NCI-H1092 (cell line): ENCODE measurements around the gene AFTPH.

Experiments
- DNase-seq: peaks from one replicate; lab custom pipeline; 2025; lab: John Stamatoyannopoulos, UW

Gene AFTPH

DNA sequence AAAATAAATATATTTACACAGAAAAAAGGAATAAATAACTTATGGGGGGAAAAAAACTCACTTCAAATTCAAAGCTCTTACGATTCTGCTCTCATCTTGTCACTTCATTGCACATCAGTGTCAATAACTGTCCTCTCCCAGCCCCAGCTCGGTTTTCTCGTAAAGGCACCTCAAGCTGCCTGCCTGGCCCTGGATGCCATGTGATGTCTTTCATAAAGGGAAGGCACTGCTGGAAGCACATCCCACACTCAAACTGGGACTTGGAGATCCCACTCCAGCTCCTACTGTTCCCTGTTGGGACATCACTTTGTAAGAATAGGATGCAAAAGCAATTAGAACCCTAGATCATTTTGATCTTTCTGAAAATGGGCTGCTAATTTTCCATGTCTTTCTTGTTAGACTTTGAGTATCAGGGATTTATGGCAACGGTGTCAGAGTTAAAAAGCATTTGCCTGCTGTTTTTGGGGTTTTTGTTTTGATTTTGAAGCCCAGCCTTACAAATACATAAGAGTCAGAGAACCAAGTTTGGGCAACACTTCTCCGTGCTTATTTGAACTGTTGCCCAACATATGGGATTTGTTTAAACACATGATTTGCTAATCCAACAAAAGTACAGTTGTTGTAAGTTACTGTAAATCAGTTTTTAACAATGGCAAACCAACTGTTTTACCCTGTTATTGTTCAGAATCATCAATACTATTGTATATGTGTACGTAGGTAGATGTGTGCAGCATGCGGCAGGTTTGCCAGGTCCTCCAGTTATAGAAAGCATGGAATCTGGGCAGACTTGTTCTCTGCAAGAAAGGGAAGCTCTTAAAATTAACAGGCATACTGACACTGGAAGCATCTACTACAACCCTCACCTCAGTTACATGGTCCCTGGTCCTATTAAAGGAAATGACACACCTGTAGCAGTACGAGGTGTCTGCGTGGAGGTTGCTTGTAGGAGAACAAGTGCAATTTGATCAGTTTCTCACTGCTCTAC is 109.0 kb downstream of the AFTPH start:
- DNase-seq: no peak

DNA sequence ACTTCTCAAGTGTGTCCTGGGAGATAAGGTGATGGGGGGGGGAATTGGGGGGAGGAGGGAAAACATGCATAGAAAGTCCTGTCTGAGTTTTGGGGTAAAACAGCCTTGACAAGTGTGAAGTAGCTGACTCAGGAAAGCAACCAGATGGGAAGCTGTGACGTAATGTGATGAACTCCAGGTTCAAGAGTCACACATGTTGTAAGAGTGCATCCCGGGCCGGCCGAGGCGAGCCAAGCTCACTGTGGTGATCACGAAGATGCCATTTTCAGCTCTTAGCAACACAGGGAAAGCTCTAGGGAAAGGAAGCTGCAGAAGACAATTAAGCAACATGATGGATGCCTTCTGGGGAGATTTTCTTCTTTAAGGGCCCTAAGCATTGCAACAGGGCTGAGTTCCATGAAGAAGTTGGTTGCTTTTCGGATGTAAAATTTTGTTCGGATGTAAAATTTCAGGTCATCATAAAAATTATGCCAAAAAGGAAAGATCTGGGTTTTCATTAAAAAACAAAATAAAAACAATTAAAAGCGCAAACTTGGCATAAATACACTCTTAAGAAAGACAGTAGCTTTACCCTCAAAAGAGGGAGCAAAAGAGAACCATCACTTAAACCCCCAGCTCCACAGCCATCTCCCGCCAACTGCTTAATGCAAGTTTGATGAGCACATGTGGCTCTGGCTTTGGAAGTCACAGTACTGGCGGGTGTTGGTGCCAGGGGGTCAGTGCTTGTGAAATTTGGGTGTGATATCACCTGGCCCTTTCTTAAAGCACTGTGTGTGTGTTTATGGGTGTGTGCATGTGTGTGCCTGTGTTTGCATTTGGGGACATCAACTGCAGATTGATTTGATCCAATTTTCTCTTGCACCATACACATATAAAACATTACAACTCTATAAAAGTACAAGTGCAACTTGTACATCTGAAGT is 110.5 kb downstream of the AFTPH start:
- no peak for DNase-seq

DNA sequence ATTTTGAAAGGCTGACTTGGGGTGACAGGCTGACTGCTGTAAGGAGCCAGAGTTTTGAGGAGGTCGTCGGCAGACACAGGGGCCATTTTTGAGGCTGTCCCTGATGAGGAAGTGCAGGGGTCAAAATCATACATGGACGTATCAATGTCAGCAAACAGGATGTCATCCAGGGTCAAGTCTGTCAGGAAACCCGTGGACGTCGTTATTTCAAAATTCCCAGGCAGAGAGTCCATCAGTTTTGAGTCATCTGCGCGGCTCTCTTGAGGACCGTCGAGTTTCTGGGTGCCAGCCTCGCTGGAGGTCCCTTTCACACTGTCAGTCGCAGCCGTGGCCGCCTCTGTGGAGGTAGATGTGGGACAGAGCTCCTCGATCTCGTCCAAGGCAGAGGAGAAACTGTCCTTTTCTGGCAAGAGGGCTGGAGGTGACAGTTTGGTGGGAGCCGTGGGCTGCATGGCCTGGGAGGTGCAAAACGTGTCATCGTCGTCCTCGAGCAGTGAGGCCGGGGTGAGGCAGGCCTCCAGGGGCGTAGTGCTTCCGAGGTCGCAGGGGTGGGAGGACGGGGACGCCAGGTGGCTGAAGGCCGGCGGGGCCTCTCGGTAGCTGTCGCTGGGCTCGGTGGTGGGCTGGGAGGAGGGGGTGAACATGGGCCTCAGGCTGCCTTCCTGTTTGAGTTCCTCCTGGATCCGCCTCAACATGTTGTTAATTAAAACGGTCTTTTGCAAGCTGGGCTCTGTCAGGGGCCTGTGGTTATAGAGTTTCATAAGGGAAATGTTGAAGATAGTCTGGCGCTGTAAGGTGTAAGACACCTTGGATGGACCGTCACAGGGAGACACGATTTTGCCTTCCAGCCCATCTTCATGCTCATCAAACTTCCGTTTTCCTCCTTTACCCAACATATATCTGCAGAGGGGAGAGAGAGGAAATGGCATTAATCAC is 112.1 kb downstream of the AFTPH start:
- no peak for DNase-seq

DNA sequence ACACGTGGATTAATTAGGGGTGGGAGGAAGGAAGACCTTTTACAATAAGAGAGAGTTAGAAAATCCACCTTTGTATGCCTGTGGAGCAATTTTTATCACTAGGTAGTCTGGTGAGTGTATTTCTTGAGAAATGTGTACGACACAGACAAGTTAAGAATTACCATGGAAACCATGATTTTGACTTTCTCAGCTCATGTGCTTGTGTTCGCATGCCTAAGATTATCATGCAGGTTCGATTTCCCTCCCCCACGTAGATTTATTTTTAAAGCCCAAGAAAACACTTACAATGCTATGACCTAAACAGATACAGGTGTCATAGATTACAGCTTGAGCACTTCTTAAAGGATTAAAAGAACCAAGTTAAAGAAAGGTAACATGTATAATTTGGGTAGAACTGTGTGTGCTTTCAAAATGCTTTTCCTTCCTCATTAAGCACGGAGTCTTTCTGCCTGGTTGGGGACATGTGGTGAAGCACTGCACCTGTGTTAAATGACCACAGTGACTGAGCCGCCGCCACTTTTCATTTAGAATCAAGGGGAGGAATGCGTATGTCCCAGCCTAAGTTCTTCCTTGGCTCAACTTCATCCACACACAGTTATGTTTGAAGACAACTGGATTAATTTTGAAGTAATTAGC is 113.0 kb downstream of the AFTPH start:
- DNase-seq: no peak

DNA sequence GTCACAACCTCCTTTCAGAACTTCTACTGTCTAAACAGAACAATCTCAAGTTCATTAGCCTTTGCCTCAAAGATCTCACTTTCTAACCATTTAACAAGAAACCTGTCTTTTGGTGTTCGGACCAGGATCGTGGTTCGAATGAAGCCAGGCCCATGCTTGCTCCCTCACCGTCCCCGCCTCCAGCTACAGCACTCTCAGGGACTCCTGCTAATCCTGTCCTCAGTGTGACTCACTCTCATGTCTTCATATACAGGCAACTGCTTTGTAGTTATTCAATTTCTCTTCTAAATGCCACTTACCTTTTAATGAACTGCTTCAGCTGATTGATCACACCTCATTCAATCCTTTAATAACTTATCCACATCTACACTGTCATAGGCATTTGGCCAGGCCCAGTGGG is 113.8 kb downstream of the AFTPH start:
- DNase-seq: no peak

DNA sequence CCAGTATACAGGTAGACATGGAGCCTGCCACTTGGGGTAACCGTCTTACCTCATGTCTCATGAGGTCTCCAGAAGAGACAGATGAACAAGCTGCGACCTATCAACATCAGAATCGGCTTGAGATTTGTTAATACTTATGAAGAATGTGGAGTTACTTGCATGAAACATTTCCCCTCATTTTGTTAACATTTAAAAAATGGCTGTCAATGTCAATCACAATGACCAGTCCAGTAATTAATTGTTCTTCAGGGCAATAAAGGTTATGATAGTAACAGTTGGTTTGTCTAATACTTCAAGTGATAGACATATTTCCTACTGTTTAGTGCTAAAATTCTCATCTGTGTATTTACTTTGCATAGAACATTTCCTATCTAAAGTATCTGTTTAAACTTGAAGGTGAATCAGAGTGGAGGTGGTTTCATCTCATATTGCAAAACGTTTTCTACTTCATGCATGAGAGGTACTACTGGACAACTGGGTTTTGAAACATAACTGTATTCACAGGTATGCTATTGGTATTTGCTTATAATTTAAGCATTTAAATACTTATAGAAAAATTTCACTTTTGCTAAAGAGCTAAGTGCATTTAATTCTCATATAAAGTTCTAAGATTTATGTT is 114.5 kb downstream of the AFTPH start:
- no peak for DNase-seq

DNA sequence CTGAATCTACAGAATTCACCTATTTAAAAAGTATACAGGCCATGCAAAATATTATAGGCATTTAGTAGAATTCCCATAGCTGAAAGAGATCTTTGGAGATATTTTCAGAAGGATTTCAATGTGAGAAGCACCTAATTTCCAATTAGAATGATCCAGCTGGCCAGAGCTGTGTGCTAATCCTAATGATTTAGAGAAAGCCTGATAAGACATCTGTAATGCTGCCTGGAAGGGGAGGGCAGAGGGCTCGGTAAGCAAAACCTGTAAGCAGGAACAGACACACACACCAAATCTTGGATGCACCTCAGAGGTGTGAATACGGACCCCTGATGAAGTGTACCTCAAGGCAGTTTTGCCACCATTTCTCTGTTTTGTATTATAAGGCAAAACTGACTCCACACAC is 115.6 kb downstream of the AFTPH start:
- no peak for DNase-seq

DNA sequence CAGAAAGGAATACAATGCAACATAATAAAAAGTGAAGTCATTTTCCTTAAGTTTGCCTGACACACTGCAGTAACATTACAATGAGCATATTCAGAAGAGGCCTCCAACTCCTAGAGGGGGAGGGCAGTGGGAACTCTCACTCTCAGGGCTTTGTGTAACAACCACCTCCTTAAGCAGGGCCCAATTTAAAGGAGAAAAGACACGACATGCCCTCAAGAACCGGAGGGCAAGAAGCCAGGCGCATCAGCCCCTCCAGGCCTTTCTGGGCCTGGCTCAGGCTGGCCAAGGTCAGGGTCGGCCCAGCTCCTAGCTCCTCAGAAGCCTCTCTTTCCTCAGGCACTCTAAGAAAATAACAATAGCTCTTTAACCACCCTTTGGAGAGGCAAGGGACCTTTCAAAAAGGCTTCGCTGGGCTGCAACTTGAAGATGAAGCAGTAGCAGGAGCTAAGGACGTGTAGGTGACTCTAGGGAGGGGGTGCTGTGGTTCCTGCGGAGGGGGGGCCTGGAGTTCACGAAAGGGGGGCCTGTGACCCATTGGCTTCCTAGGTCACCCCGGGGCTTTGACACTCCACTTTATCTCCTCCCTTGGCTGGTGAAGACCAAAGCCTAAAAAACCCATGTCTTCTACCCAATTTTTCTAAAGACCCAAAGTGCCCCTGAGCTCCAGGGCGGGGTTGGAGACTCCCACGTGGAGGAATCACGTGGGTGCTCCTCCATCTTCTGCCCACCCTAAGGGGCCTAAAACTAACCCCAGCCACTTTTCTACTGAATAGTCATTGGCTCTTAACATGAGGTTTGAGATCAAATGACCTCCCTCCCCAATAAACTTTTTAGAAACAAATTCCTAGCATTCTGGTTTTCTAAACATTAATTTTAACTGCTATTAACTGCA is 116.3 kb downstream of the AFTPH start:
- DNase-seq: no peak

DNA sequence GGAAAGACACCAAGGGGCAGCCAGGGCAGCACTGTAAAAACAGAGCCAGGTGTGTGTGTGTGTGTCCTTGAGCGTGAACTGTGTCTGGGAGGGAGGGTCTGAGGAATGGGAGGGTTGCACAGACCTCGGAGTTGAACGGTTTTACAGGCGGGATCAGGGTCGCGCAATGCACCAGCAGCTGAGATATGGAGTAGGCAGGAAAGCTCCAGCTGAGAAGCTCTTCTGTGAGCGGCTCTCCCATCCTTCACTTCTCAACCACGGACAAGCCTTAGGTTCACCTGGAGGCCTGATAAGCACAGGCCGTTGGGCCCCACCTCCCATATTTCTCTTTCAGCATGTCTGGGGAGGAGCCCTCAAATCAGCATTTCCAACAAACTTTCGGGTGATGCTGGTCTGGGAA is 117.5 kb downstream of the AFTPH start:
- no peak for DNase-seq
